Pancreas (tissue), 10 donors: ENCODE data around the gene ACVRL1. TPM values are rescaled to one million over a fixed set of nuclear protein-coding genes. Genes with fewer than 3 reads are reported as not detected.
A peak's percentile ranks its signal among the peaks of the same experiment; 100 is the strongest.

Experiments used
- ATAC-seq, 4 donors: fragments of 200-7000 bp; cut with Tn5 transposase; one replicate each; pipeline versions ENCODE4 v1.8.0 to v1.9.1; 2020; ENCODE audit warnings: mild to moderate bottlenecking in 4 of 4, moderate library complexity in 4 of 4
- DNase-seq, 6 donors: peaks; one replicate each; pipeline ENCODE4 v3.0.0-alpha.2; 2020
- FAIRE-seq: peaks from 2 replicates; lab custom pipeline; 2012; peaks lifted over from hg19 to GRCh38; lab: Jason Lieb, UNC
- H3K27ac ChIP-seq, 4 donors: fragments of 200-600 bp; sonication (generic); 1 replicate in 3 of 4; 2 replicates in 1 of 4; pipeline versions ENCODE4 v1.5.0 to v1.8.0; 2020
- H3K27me3 ChIP-seq, 4 donors: fragments of 200-600 bp; one replicate each; pipeline ENCODE4 v1.8.0; 2021
- H3K36me3 ChIP-seq, 3 donors: fragments of 200-600 bp; sonication (generic) in 1 of 3; one replicate each; pipeline versions ENCODE4 v1.5.0 to v1.8.0; 2020 to 2021
- H3K4me1 ChIP-seq, 3 donors: fragments of 200-600 bp; one replicate each; pipeline ENCODE4 v1.8.0; 2021
- H3K4me3 ChIP-seq, 4 donors: fragments of 200-600 bp; sonication (generic) in 2 of 4; one replicate each; pipeline versions ENCODE4 v1.5.0 to v1.8.0; 2020 to 2021
- H3K9me3 ChIP-seq, 4 donors: fragments of 200-600 bp; one replicate each; pipeline ENCODE4 v1.8.0; 2021
- WGBS, 2 donors: extraction: QIAGEN DNeasy Blood & Tissue Kit; methylation state at CpG; one replicate each; pipeline ENCODE4 v1.1.7; 2013; 5-methylcytosine and 5-hydroxymethylcytosine counted together
- intact Hi-C, 3 donors: fragments of 100-400 bp; cut with DNase I; formaldehyde crosslinking; loops; one replicate each; pipeline versions ENCODE4 v1.11.1 to v1.14.2; 2022
- polyA plus RNA-seq, 2 donors: library from polyadenylated mRNA; stranded (reverse); fragments of 200-250 nt; gene quantifications; one replicate each; pipeline ENCODE4 v1.2.3, GENCODE V29; 2013
- total RNA-seq, 6 donors: library from RNA; stranded (reverse); fragmentation: NEBNext Ultra II Directional in 4 of 6; extraction: Animal tissue kit (Norgen Biotek cat#: 25700) in 4 of 6; gene quantifications; one replicate each; pipeline versions ENCODE4 v1.2.1 to v1.2.4, GENCODE V29; 2021 to 2023
- TF ChIP-seq, protein P1 (sequence below), 4 donors: fragments of 200-600 bp; sonication (generic) in 3 of 4; IDR thresholded peaks; one replicate each; pipeline versions ENCODE4 v1.5.0 to v1.8.0; 2021; ENCODE audit warnings: antibody characterized with exemption in 4 of 4
- donor health status: healthy with polysubstance abuse.
- donor health status: DM: no; HTN: no; CAD: no; lungs with moderate emphysema.
- donor health status: DM: no; HTN: no; CAD: no.
- donor health status: control.
- donor health status: control.
- donor health status: Bipolar disorder and iron deficiency.
- donor health status: DM: yes; HTN: yes; CAD: no.
- donor health status: DM: no; HTN: no; CAD: no.
- donor health status: DM: no; HTN: no; CAD: no.
- donor health status: DM: yes; HTN: yes; CAD: no.

Gene ACVRL1
- total and polyA plus RNA-seq, 8 donors, result 6.6 to 20.8 (median 13.1) TPM

DNA sequence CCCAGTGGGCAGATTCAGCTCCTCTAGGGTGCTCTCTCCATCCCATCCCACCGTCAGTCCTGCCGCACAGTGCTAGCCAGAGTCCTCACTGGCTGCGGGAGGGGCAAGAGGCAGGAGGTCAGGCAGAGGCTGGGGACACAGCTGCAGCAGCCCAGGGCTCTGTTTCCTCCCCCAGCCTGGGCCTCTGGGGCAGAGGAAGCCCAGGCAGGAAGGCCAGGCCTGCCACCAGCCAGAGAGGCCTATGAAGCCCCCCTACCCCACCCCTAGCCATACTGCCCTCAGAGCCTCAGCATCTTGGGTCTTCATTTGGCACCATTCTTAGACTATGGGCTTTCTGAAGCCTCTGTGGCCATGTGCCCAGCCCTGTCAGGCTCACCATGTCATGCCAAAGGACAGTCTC, 3.4 kb downstream of the ACVRL1 start:
- intact Hi-C loops, result no loop called here
- no peak for FAIRE-seq
- no peaks in the 10 kb centered on the region for H3K9me3 ChIP-seq
- no peak overlapping the region for H3K4me3 ChIP-seq
- TF ChIP-seq, protein P1, sequence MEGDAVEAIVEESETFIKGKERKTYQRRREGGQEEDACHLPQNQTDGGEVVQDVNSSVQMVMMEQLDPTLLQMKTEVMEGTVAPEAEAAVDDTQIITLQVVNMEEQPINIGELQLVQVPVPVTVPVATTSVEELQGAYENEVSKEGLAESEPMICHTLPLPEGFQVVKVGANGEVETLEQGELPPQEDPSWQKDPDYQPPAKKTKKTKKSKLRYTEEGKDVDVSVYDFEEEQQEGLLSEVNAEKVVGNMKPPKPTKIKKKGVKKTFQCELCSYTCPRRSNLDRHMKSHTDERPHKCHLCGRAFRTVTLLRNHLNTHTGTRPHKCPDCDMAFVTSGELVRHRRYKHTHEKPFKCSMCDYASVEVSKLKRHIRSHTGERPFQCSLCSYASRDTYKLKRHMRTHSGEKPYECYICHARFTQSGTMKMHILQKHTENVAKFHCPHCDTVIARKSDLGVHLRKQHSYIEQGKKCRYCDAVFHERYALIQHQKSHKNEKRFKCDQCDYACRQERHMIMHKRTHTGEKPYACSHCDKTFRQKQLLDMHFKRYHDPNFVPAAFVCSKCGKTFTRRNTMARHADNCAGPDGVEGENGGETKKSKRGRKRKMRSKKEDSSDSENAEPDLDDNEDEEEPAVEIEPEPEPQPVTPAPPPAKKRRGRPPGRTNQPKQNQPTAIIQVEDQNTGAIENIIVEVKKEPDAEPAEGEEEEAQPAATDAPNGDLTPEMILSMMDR (IDR thresholded peaks at IDR 0.05), result no peak
- no peaks in the 10 kb centered on the region for H3K4me1 ChIP-seq
- WGBS, 2 donors, result 72 to 87% methylated on average over 3 of the region's 3 CpGs
- no peaks in the 10 kb centered on the region for H3K27me3 ChIP-seq
- H3K36me3 ChIP-seq, result peaks cover 0 to under 1% (median 0%) of the 10 kb centered on the region in 3 donors
- peak in 1 of 6 donors; percentile 38 for DNase-seq
- no peak overlapping the region for H3K27ac ChIP-seq
- no peak for ATAC-seq

DNA sequence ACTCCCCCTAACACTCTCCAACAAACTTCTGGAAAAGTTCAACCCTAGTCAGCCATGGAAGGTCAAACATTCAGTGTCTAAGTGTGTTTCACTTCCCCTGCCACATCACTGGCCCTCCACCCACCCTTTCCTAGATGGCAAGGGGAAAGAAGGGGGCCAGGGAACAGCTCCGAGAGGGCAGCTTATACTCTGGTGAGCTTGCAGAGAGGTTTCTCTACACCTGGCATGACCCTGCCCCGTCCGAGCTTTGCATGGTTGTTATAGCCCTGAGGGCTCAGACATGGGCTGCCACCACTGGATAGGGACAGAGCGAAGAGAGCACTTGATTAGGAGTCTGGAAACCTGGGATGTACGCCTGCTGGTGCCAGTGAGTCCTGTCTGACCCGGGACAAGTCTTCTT, 4.0 kb downstream of the ACVRL1 start:
- 81 to 82% methylated on average over 6 of the region's 6 CpGs for WGBS, 2 donors
- TF ChIP-seq, protein P1 (IDR thresholded peaks at IDR 0.05), result no peak
- H3K36me3 ChIP-seq, result peaks cover 0 to 4% (median 0%) of the 10 kb centered on the region in 3 donors
- intact Hi-C loops, result no loop called here
- FAIRE-seq (no peak), DNase-seq (peak in 1 of 6 donors; percentile 34), ATAC-seq (peak in 1 of 4 donors; percentile 22)
- H3K27ac ChIP-seq, result no peak overlapping the region
- H3K4me1 ChIP-seq, result no peaks in the 10 kb centered on the region
- H3K27me3 ChIP-seq, result no peaks in the 10 kb centered on the region
- H3K9me3 ChIP-seq, result no peaks in the 10 kb centered on the region
- H3K4me3 ChIP-seq, result no peak overlapping the region

DNA sequence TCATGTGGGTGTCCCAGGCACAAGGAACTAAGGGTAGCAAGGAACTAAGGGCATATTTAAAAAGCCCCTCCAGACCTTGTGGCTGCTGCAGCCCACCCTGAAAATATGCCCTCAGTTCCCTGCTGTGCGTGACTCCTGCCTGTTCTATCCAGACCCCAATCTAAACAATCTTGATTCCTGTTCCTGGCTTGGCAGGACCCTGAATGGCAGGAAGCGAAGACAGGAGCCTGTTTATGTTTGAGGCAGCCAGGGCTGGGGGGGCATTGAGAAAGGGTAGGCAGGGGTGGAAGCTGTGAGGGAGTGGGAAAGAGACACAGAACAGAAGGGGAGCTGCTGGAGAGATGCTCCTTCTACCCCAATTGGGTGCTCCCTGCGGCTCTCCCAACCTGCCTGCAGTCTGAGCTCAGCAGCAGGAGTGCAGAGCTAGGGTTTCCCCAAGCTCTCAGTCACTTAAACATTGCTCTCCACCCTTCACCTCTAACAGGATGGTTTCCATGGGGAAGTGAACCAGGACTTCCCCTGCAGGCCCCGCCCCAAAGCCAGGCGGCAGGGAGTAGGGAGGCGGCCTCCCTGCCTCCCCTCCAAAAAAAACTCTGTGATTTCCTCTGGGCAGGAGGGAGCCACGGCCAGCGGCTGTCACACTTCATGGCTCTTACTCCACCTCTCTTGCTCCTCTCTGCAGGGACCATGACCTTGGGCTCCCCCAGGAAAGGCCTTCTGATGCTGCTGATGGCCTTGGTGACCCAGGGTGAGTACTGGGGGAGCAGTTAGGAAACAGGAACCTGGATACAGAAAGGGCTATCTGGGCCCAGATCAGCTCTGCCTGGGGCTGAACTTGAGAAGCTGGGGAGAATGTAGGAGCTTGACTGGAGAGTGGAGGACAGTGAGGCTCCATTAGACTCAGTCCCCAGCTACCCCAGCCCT, 4.7 kb downstream of the ACVRL1 start:
- no peak overlapping the region for H3K27ac ChIP-seq

DNA sequence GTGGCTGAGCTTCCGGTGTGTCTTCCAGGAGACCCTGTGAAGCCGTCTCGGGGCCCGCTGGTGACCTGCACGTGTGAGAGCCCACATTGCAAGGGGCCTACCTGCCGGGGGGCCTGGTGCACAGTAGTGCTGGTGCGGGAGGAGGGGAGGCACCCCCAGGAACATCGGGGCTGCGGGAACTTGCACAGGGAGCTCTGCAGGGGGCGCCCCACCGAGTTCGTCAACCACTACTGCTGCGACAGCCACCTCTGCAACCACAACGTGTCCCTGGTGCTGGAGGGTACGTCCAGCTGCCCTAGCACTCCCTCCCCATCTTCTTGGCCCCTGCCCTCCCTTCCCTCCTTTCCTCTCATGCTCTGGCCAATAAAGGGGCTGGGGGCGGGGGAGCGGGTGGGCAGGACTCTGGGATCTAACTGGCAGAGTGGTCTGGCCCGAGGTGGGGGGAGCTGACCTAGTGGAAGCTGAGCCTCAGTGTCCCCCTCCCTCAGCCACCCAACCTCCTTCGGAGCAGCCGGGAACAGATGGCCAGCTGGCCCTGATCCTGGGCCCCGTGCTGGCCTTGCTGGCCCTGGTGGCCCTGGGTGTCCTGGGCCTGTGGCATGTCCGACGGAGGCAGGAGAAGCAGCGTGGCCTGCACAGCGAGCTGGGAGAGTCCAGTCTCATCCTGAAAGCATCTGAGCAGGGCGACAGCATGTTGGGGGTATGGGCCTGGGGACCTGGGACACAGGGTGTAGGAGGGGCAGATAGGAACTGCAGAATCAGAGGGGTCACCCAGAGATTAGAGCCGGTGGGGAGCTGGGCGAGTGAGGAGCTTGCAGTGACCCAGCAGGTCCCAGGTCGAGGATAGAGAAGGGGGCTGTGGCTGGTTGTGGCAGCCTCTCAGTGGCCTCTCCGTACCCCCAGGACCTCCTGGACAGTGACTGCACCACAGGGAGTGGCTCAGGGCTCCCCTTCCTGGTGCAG, 6.0 kb downstream of the ACVRL1 start:
- H3K4me3 ChIP-seq, result peak overlapping the region in 1 of 4 donors; percentile 7
- H3K9me3 ChIP-seq, result no peaks in the 10 kb centered on the region
- TF ChIP-seq, protein P1 (IDR thresholded peaks at IDR 0.05), result no peak
- ATAC-seq (no peak), DNase-seq (peak in 2 of 6 donors; percentile 55 to 74), FAIRE-seq (no peak)
- H3K27me3 ChIP-seq, result no peaks in the 10 kb centered on the region
- H3K27ac ChIP-seq, result no peak overlapping the region
- peaks cover 0 to 4% (median 0%) of the 10 kb centered on the region in 3 donors for H3K36me3 ChIP-seq
- H3K4me1 ChIP-seq, result no peaks in the 10 kb centered on the region
- WGBS, 2 donors, result 75% methylated on average over 30 of the region's 30 CpGs
- intact Hi-C loops, result no loop called here

More for the DNA sequence above, 4.7 kb downstream of the ACVRL1 start:
- intact Hi-C loops, result no loop called here
- DNase-seq (peak in 1 of 6 donors; percentile 52), ATAC-seq (peak in 3 of 4 donors; percentile 40 to 71 (median 60)), FAIRE-seq (no peak)
- peak overlapping the region in 1 of 4 donors; percentile 7 for H3K4me3 ChIP-seq
- TF ChIP-seq, protein P1 (IDR thresholded peaks at IDR 0.05), result no peak
- peaks cover 0 to 4% (median 0%) of the 10 kb centered on the region in 3 donors for H3K36me3 ChIP-seq
- H3K27me3 ChIP-seq, result no peaks in the 10 kb centered on the region
- no peaks in the 10 kb centered on the region for H3K9me3 ChIP-seq
- H3K4me1 ChIP-seq, result no peaks in the 10 kb centered on the region
- 71 to 74% methylated on average over 8 of the region's 8 CpGs for WGBS, 2 donors
